GM10266 (cell line): ENCODE data around the gene ARHGEF11.

Experiments used
- DNase-seq: peaks from one replicate; pipeline ENCODE4 v3.0.0; 2012; ENCODE audit errors: extremely low spot score
- CTCF ChIP-seq: IDR thresholded peaks from 2 replicates; pipeline ENCODE4 v1.5.1; 2012; ENCODE audit warnings: mild to moderate bottlenecking, low read depth; ENCODE audit not compliant: control insufficient read depth, insufficient read depth; ENCODE audit errors: missing control alignments

ARHGEF11 gene

DNA sequence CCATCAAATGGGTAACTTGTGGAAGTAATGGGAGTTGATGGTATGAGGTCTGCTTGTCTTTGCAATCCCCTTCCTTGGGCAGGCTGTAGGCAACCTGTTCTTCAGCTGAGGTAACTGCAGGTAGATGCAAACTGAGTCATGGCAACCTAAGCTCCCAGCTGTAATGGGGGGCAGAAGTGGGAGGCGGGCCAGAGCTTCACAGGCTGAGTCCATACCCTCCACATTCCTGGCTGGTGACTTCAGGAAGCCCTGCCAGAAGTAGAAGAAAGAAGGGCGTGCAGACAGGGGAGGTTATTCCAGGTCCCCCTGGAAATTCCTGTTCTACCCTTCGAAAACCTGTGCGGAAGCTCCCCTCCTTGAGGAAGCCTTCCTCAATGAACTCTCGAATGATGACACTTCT lies 44.9 kb downstream of the ARHGEF11 start:
- TF ChIP-seq CTCF, result no peak
- DNase-seq, result no peak

GRCh38 chr1:156999596-157000320 lies 45.8 kb downstream of the ARHGEF11 start:
- TF ChIP-seq CTCF, result no peak
- no peak for DNase-seq

DNA sequence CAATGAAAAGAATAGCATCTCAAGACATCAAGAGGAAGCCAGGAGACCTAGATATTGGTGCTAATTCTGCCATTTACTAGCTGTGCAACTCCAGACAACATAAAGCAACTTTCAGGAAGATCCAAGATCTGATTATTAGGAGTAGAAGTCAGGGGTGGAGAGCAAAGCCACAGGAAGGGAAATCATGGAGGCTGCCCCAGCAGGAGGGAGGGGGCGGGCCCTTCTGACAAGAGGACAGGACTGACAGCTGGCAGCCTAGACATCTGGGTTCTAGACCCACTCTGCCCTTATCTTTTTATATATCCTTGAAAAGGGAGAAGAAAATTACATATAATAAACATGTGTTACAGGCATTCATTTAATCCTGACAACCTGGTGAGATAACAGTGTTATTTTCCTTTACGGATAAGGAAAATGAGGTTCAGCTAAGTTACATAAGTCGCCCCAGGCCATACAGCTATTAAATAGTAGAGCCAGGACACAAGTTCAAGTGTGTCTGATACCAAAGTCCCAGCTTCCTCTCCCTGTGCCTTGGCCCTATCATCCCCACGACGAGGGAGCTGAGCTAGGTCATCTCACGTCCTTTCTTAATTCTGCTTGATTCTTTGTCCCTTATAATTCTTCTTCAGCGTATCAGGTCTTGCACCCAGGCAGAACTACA lies 46.6 kb downstream of the ARHGEF11 start:
- no peak for DNase-seq
- TF ChIP-seq CTCF, result no peak

GRCh38 chr1:156998301-156998700 lies 47.2 kb downstream of the ARHGEF11 start:
- no peak for DNase-seq
- no peak for TF ChIP-seq CTCF

DNA sequence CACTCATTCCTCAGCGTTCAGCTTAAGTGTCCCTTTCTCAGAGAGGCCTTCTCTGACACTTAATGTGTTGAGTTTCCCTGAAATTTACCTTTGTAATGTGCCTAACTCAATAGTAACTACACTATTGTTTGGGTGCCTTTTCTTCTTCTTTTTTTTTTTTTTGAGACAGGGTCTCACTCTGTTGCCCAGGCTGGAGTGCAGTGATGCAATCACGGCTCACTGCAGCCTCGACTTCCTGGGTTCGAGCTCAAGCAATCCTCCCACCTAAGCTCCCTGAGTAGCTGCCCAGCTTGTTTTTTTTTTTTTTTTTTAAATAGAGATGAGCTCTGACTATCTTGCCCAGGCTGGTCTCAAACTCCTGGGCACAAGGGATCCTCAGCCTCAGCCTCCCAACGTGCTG lies 50.1 kb downstream of the ARHGEF11 start:
- TF ChIP-seq CTCF, result no peak
- DNase-seq, result no peak

GRCh38 chr1:156994277-156994676 lies 51.3 kb downstream of the ARHGEF11 start:
- no peak for TF ChIP-seq CTCF
- no peak for DNase-seq
